Activated naive CD4-positive, alpha-beta T cell treated with anti-CD3 and anti-CD28 coated beads, Interleukin-2, amount 10 ng/mL, durations not matched to agents 7 days and 5 days (primary cell): ENCODE measurements around the gene ADAMTS6.
"Not testable (repeated sequence)": the region's sequence is repeated elsewhere in the genome, so short reads cannot be mapped to it uniquely, and the experiment has no call there.

Experiments used
- CTCF ChIA-PET: fragments of 350-600 bp; sonication (Branson Sonifier 250); formaldehyde crosslinking; loops from one replicate; lab custom pipeline; 2021; ENCODE audit warnings: antibody characterized with exemption; lab: Charles Lee
- DNase-seq: peaks from one replicate; pipeline ENCODE4 v3.0.0-alpha.2; 2020
- H3K27ac Mint-ChIP-seq: one replicate; pipeline ENCODE4 v1.8.0; 2021; ENCODE audit warnings: mild to moderate bottlenecking, moderate library complexity, mixed read lengths
- H3K27me3 Mint-ChIP-seq: one replicate; pipeline ENCODE4 v1.8.0; 2021; ENCODE audit warnings: mild to moderate bottlenecking, mixed read lengths
- H3K36me3 Mint-ChIP-seq: one replicate; pipeline ENCODE4 v1.8.0; 2021; ENCODE audit warnings: mixed read lengths
- H3K4me1 Mint-ChIP-seq: one replicate; pipeline ENCODE4 v1.8.0; 2021; ENCODE audit warnings: mixed read lengths
- H3K4me3 Mint-ChIP-seq: one replicate; pipeline ENCODE4 v1.8.0; 2021; ENCODE audit warnings: mild to moderate bottlenecking, moderate library complexity, mixed read lengths
- H3K9me3 Mint-ChIP-seq: one replicate; pipeline ENCODE4 v1.8.0; 2021; ENCODE audit warnings: mixed read lengths

Gene ADAMTS6

GRCh38 chr5:65382582-65382981, 99.1 kb downstream of the ADAMTS6 start:
- Mint-ChIP-seq H3K4me3 (no peak overlapping the region), H3K27ac (no peak overlapping the region)
- CTCF ChIA-PET: no interaction called here

GRCh38 chr5:65370505-65370904, 111.2 kb downstream of the ADAMTS6 start:
- H3K27ac Mint-ChIP-seq, H3K27me3 Mint-ChIP-seq, CTCF ChIA-PET, H3K4me1 Mint-ChIP-seq, DNase-seq, H3K36me3 Mint-ChIP-seq, H3K4me3 Mint-ChIP-seq, H3K9me3 Mint-ChIP-seq: not testable (repeated sequence)

More at GRCh38 chr5:65382582-65382981, 99.1 kb downstream of the ADAMTS6 start:
- Mint-ChIP-seq H3K27me3 (no peaks in the 10 kb centered on the region), H3K9me3 (no peaks in the 10 kb centered on the region), H3K36me3 (no peaks in the 10 kb centered on the region), H3K4me1 (no peaks in the 10 kb centered on the region)
- DNase-seq: no peak

- no peak for DNase-seq
- Mint-ChIP-seq H3K4me3 (no peak overlapping the region), H3K4me1 (no peaks in the 10 kb centered on the region), H3K27ac (no peak overlapping the region), H3K36me3 (no peaks in the 10 kb centered on the region), H3K9me3 (no peaks in the 10 kb centered on the region), H3K27me3 (no peaks in the 10 kb centered on the region)
- CTCF ChIA-PET: no interaction called here
These were observed 115.1 kb downstream of the ADAMTS6 start for GRCh38 chr5:65366655-65367054.

GRCh38 chr5:65364907-65365306, 116.8 kb downstream of the ADAMTS6 start:
- no peak overlapping the region for H3K4me3 Mint-ChIP-seq
- CTCF ChIA-PET: no interaction called here

GRCh38 chr5:65363499-65363898, 118.2 kb downstream of the ADAMTS6 start:
- Mint-ChIP-seq H3K4me1 (no peaks in the 10 kb centered on the region), H3K9me3 (no peaks in the 10 kb centered on the region), H3K27ac (no peak overlapping the region), H3K4me3 (no peak overlapping the region), H3K27me3 (no peaks in the 10 kb centered on the region), H3K36me3 (no peaks in the 10 kb centered on the region)
- CTCF ChIA-PET: no interaction called here
- no peak for DNase-seq

More at GRCh38 chr5:65364907-65365306, 116.8 kb downstream of the ADAMTS6 start:
- no peaks in the 10 kb centered on the region for H3K4me1 Mint-ChIP-seq
- H3K36me3 Mint-ChIP-seq: no peaks in the 10 kb centered on the region
- no peaks in the 10 kb centered on the region for H3K9me3 Mint-ChIP-seq
- H3K27me3 Mint-ChIP-seq: no peaks in the 10 kb centered on the region
- DNase-seq: no peak
- no peak overlapping the region for H3K27ac Mint-ChIP-seq

GRCh38 chr5:65359981-65360380, 121.7 kb downstream of the ADAMTS6 start:
- H3K4me3 Mint-ChIP-seq: no peak overlapping the region
- CTCF ChIA-PET: no interaction called here
- no peaks in the 10 kb centered on the region for H3K4me1 Mint-ChIP-seq
- H3K9me3 Mint-ChIP-seq: no peaks in the 10 kb centered on the region
- H3K27me3 Mint-ChIP-seq: no peaks in the 10 kb centered on the region
- no peak for DNase-seq
- no peak overlapping the region for H3K27ac Mint-ChIP-seq
- H3K36me3 Mint-ChIP-seq: no peaks in the 10 kb centered on the region

GRCh38 chr5:65359569-65359968, 122.2 kb downstream of the ADAMTS6 start:
- H3K27ac Mint-ChIP-seq: no peak overlapping the region
- no peak for DNase-seq
- no peaks in the 10 kb centered on the region for H3K36me3 Mint-ChIP-seq
- no peak overlapping the region for H3K4me3 Mint-ChIP-seq
- no peaks in the 10 kb centered on the region for H3K9me3 Mint-ChIP-seq
- no peaks in the 10 kb centered on the region for H3K27me3 Mint-ChIP-seq
- H3K4me1 Mint-ChIP-seq: no peaks in the 10 kb centered on the region
- CTCF ChIA-PET: no interaction called here

- Mint-ChIP-seq H3K27ac (no peak overlapping the region), H3K4me1 (no peaks in the 10 kb centered on the region), H3K27me3 (no peaks in the 10 kb centered on the region), H3K36me3 (no peaks in the 10 kb centered on the region), H3K9me3 (no peaks in the 10 kb centered on the region), H3K4me3 (no peak overlapping the region)
- CTCF ChIA-PET: no interaction called here
- no peak for DNase-seq
These were observed 125.4 kb downstream of the ADAMTS6 start for GRCh38 chr5:65356274-65356673.

- no peaks in the 10 kb centered on the region for H3K27me3 Mint-ChIP-seq
- CTCF ChIA-PET: no interaction called here
- no peak overlapping the region for H3K4me3 Mint-ChIP-seq
- DNase-seq: no peak
- no peaks in the 10 kb centered on the region for H3K36me3 Mint-ChIP-seq
- H3K27ac Mint-ChIP-seq: no peak overlapping the region
- no peaks in the 10 kb centered on the region for H3K4me1 Mint-ChIP-seq
- H3K9me3 Mint-ChIP-seq: no peaks in the 10 kb centered on the region
These were observed 126.4 kb downstream of the ADAMTS6 start for GRCh38 chr5:65355301-65355700.

- no peaks in the 10 kb centered on the region for H3K27me3 Mint-ChIP-seq
- no peak overlapping the region for H3K27ac Mint-ChIP-seq
- H3K4me3 Mint-ChIP-seq: no peak overlapping the region
These were observed 139.9 kb downstream of the ADAMTS6 start for GRCh38 chr5:65341835-65342234.

GRCh38 chr5:65338606-65339151, 143.0 kb downstream of the ADAMTS6 start:
- no peaks in the 10 kb centered on the region for H3K4me1 Mint-ChIP-seq
- no peak for DNase-seq
- CTCF ChIA-PET: no interaction called here

More at GRCh38 chr5:65341835-65342234, 139.9 kb downstream of the ADAMTS6 start:
- CTCF ChIA-PET: no interaction called here
- peaks cover 19% of the 10 kb centered on the region for H3K9me3 Mint-ChIP-seq
- no peak for DNase-seq
- no peaks in the 10 kb centered on the region for H3K36me3 Mint-ChIP-seq
- H3K4me1 Mint-ChIP-seq: no peaks in the 10 kb centered on the region

GRCh38 chr5:65334077-65334476, 147.6 kb downstream of the ADAMTS6 start:
- H3K4me1 Mint-ChIP-seq: no peaks in the 10 kb centered on the region
- H3K4me3 Mint-ChIP-seq: no peak overlapping the region
- no peak for DNase-seq
- H3K27me3 Mint-ChIP-seq: no peaks in the 10 kb centered on the region
- no peak overlapping the region for H3K27ac Mint-ChIP-seq
- H3K9me3 Mint-ChIP-seq: no peaks in the 10 kb centered on the region
- H3K36me3 Mint-ChIP-seq: no peaks in the 10 kb centered on the region
- CTCF ChIA-PET: no interaction called here

More at GRCh38 chr5:65338606-65339151, 143.0 kb downstream of the ADAMTS6 start:
- peaks cover 19% of the 10 kb centered on the region for H3K9me3 Mint-ChIP-seq
- no peaks in the 10 kb centered on the region for H3K27me3 Mint-ChIP-seq
- no peak overlapping the region for H3K27ac Mint-ChIP-seq
- no peak overlapping the region for H3K4me3 Mint-ChIP-seq
- no peaks in the 10 kb centered on the region for H3K36me3 Mint-ChIP-seq

GRCh38 chr5:65332591-65332990, 149.1 kb downstream of the ADAMTS6 start:
- no peaks in the 10 kb centered on the region for H3K4me1 Mint-ChIP-seq
- no peaks in the 10 kb centered on the region for H3K36me3 Mint-ChIP-seq
- DNase-seq: no peak
- no peaks in the 10 kb centered on the region for H3K27me3 Mint-ChIP-seq
- CTCF ChIA-PET: no interaction called here
- no peak overlapping the region for H3K27ac Mint-ChIP-seq
- no peaks in the 10 kb centered on the region for H3K9me3 Mint-ChIP-seq
- no peak overlapping the region for H3K4me3 Mint-ChIP-seq

GRCh38 chr5:65329266-65329665, 152.5 kb downstream of the ADAMTS6 start:
- no peaks in the 10 kb centered on the region for H3K9me3 Mint-ChIP-seq
- no peaks in the 10 kb centered on the region for H3K36me3 Mint-ChIP-seq
- H3K27ac Mint-ChIP-seq: no peak overlapping the region
- DNase-seq: no peak
- CTCF ChIA-PET: no interaction called here
- H3K4me1 Mint-ChIP-seq: no peaks in the 10 kb centered on the region
- no peak overlapping the region for H3K4me3 Mint-ChIP-seq
- no peaks in the 10 kb centered on the region for H3K27me3 Mint-ChIP-seq

GRCh38 chr5:65327582-65327981, 154.1 kb downstream of the ADAMTS6 start:
- Mint-ChIP-seq H3K36me3 (no peaks in the 10 kb centered on the region), H3K4me3 (no peak overlapping the region), H3K9me3 (no peaks in the 10 kb centered on the region), H3K27me3 (no peaks in the 10 kb centered on the region), H3K4me1 (no peaks in the 10 kb centered on the region), H3K27ac (no peak overlapping the region)
- DNase-seq: no peak
- CTCF ChIA-PET: no interaction called here

- H3K9me3 Mint-ChIP-seq: no peaks in the 10 kb centered on the region
- no peak for DNase-seq
- H3K4me3 Mint-ChIP-seq: no peak overlapping the region
- CTCF ChIA-PET: no interaction called here
- no peaks in the 10 kb centered on the region for H3K27me3 Mint-ChIP-seq
- H3K4me1 Mint-ChIP-seq: no peaks in the 10 kb centered on the region
- no peak overlapping the region for H3K27ac Mint-ChIP-seq
- no peaks in the 10 kb centered on the region for H3K36me3 Mint-ChIP-seq
These were observed 154.8 kb downstream of the ADAMTS6 start for GRCh38 chr5:65326922-65327321.
